ENCODE results near the gene TNIP3.

The TNIP3 gene

GRCh38 chr4:121191361-121191760 lies 27.2 kb upstream of the TNIP3 start:
- no peaks in the 10 kb centered on the region for H3K36me3 ChIP-seq (ENCODE audit: control insufficient read depth, insufficient read depth, low read length, severe bottlenecking)
- H3K27me3 ChIP-seq (replicated peaks; ENCODE audit: control insufficient read depth, insufficient read depth, low read length) = no peaks in the 10 kb centered on the region
- peaks cover 2% of the 10 kb centered on the region for H3K4me1 ChIP-seq (ENCODE audit: control insufficient read depth, insufficient read depth, low read length)
- H3K4me3 ChIP-seq (ENCODE audit: low read length) = no peak overlapping the region
- DNase-seq (ENCODE audit: low read depth) = no peak
- no peaks in the 10 kb centered on the region for H3K9me3 ChIP-seq (ENCODE audit: control insufficient read depth, low read length)
- H3K9ac ChIP-seq (ENCODE audit: low read length) = no peak overlapping the region

GRCh38 chr4:121190389-121190788 lies 26.3 kb upstream of the TNIP3 start:
- DNase-seq (ENCODE audit: low read depth) = no peak
- Histone ChIP-seq H3K4me1 (ENCODE audit: control insufficient read depth, insufficient read depth, low read length) (peaks cover 2% of the 10 kb centered on the region), H3K9ac (ENCODE audit: low read length) (no peak overlapping the region), H3K27me3 (replicated peaks; ENCODE audit: control insufficient read depth, insufficient read depth, low read length) (no peaks in the 10 kb centered on the region), H3K36me3 (ENCODE audit: control insufficient read depth, insufficient read depth, low read length, severe bottlenecking) (no peaks in the 10 kb centered on the region), H3K9me3 (ENCODE audit: control insufficient read depth, low read length) (no peaks in the 10 kb centered on the region), H3K4me3 (ENCODE audit: low read length) (no peak overlapping the region)

GRCh38 chr4:121189326-121190215 lies 25.4 kb upstream of the TNIP3 start:
- no peak for DNase-seq (ENCODE audit: low read depth)
- Histone ChIP-seq H3K36me3 (ENCODE audit: control insufficient read depth, insufficient read depth, low read length, severe bottlenecking) (no peaks in the 10 kb centered on the region), H3K4me3 (ENCODE audit: low read length) (no peak overlapping the region), H3K9me3 (ENCODE audit: control insufficient read depth, low read length) (no peaks in the 10 kb centered on the region), H3K9ac (ENCODE audit: low read length) (no peak overlapping the region), H3K4me1 (ENCODE audit: control insufficient read depth, insufficient read depth, low read length) (peaks cover 2% of the 10 kb centered on the region), H3K27me3 (replicated peaks; ENCODE audit: control insufficient read depth, insufficient read depth, low read length) (no peaks in the 10 kb centered on the region)

DNA sequence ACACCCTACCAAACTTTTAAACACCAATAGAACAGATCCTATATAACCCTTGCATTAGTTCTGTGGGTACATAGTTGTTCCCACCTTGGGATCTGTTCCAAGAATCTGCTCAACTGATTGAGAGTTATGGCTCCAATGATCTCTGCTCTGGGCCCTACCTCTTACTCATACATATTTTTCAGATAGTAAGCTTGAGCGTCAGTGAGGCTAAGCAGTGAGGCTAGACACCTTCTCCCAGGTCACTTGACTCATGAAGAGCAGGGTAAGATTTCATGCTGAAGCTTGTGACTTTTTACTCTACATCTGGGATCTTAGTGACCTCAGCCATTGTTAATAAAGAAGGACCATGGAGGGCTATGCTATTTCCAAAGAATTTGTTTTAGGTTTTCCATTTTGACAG lies 23.1 kb upstream of the TNIP3 start:
- no peaks in the 10 kb centered on the region for H3K36me3 ChIP-seq (ENCODE audit: control insufficient read depth, insufficient read depth, low read length, severe bottlenecking)
- H3K9ac ChIP-seq (ENCODE audit: low read length) = no peak overlapping the region
- peaks cover 1% of the 10 kb centered on the region for H3K4me1 ChIP-seq (ENCODE audit: control insufficient read depth, insufficient read depth, low read length)
- H3K27me3 ChIP-seq (replicated peaks; ENCODE audit: control insufficient read depth, insufficient read depth, low read length) = no peaks in the 10 kb centered on the region
- no peaks in the 10 kb centered on the region for H3K9me3 ChIP-seq (ENCODE audit: control insufficient read depth, low read length)
- DNase-seq (ENCODE audit: low read depth) = no peak
- no peak overlapping the region for H3K4me3 ChIP-seq (ENCODE audit: low read length)

- no peaks in the 10 kb centered on the region for H3K36me3 ChIP-seq (ENCODE audit: control insufficient read depth, insufficient read depth, low read length, severe bottlenecking)
- H3K4me1 ChIP-seq (ENCODE audit: control insufficient read depth, insufficient read depth, low read length) = no peaks in the 10 kb centered on the region
- H3K27me3 ChIP-seq (replicated peaks; ENCODE audit: control insufficient read depth, insufficient read depth, low read length) = no peaks in the 10 kb centered on the region
- no peak overlapping the region for H3K9ac ChIP-seq (ENCODE audit: low read length)
- DNase-seq (ENCODE audit: low read depth) = no peak
- H3K4me3 ChIP-seq (ENCODE audit: low read length) = no peak overlapping the region
- H3K9me3 ChIP-seq (ENCODE audit: control insufficient read depth, low read length) = no peaks in the 10 kb centered on the region
Measured at GRCh38 chr4:121185960-121186359, 21.8 kb upstream of the TNIP3 start.

- H3K4me3 ChIP-seq (ENCODE audit: low read length) = no peak overlapping the region
- H3K9me3 ChIP-seq (ENCODE audit: control insufficient read depth, low read length) = no peaks in the 10 kb centered on the region
- H3K27me3 ChIP-seq (replicated peaks; ENCODE audit: control insufficient read depth, insufficient read depth, low read length) = no peaks in the 10 kb centered on the region
- no peak for DNase-seq (ENCODE audit: low read depth)
- no peaks in the 10 kb centered on the region for H3K4me1 ChIP-seq (ENCODE audit: control insufficient read depth, insufficient read depth, low read length)
- no peaks in the 10 kb centered on the region for H3K36me3 ChIP-seq (ENCODE audit: control insufficient read depth, insufficient read depth, low read length, severe bottlenecking)
- no peak overlapping the region for H3K9ac ChIP-seq (ENCODE audit: low read length)
Measured at GRCh38 chr4:121183989-121184388, 19.9 kb upstream of the TNIP3 start.

- DNase-seq (ENCODE audit: low read depth) = no peak
- Histone ChIP-seq H3K9ac (ENCODE audit: low read length) (no peak overlapping the region), H3K9me3 (ENCODE audit: control insufficient read depth, low read length) (no peaks in the 10 kb centered on the region), H3K4me1 (ENCODE audit: control insufficient read depth, insufficient read depth, low read length) (no peaks in the 10 kb centered on the region), H3K4me3 (ENCODE audit: low read length) (no peak overlapping the region), H3K27me3 (replicated peaks; ENCODE audit: control insufficient read depth, insufficient read depth, low read length) (peaks cover 1% of the 10 kb centered on the region), H3K36me3 (ENCODE audit: control insufficient read depth, insufficient read depth, low read length, severe bottlenecking) (no peaks in the 10 kb centered on the region)
Measured at GRCh38 chr4:121183361-121183760, 19.2 kb upstream of the TNIP3 start.

DNA sequence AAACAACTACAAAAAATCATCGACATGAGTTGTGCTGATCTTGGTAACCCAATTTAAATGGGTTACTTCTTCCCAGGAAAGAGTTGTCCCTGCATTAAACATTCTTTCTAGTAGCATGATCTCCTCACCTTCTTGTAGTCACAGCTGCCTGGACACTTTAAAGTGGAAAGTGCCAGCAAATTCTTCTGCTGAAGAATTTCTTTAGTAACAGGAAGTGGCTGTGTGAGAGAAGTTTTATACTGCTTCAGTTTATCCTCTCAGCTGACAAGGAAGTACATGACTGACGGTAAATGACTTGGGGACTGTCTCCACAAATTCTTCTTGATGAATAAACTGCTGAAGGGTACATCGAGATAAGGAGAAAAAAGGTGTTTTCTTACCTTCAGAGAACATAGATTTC lies 18.2 kb upstream of the TNIP3 start:
- Histone ChIP-seq H3K9ac (ENCODE audit: low read length) (no peak overlapping the region), H3K27me3 (replicated peaks; ENCODE audit: control insufficient read depth, insufficient read depth, low read length) (peaks cover 5% of the 10 kb centered on the region), H3K4me1 (ENCODE audit: control insufficient read depth, insufficient read depth, low read length) (no peaks in the 10 kb centered on the region), H3K36me3 (ENCODE audit: control insufficient read depth, insufficient read depth, low read length, severe bottlenecking) (no peaks in the 10 kb centered on the region), H3K4me3 (ENCODE audit: low read length) (no peak overlapping the region), H3K9me3 (ENCODE audit: control insufficient read depth, low read length) (no peaks in the 10 kb centered on the region)
- DNase-seq (ENCODE audit: low read depth) = peak; percentile 30

DNA sequence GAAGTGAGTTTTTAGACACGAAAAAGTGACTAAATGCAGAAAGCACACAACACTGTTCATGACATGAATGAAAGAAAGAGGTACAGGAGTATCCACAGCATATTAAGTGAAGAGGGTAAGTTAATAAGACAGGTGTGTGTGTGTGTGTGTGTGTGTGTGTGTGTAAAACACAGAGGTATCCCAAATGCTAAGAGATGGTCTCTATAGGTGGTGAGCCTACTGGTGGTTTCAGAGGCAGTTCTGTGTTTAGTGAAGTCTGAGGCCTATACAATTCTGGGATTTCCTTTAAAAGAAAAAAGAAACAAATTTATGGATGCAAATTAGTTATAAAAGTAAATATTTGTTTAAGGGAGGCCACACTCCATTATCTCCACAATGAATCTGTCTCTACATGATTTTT lies 17.4 kb upstream of the TNIP3 start:
- no peak for DNase-seq (ENCODE audit: low read depth)
- no peak overlapping the region for H3K9ac ChIP-seq (ENCODE audit: low read length)
- peaks cover 5% of the 10 kb centered on the region for H3K27me3 ChIP-seq (replicated peaks; ENCODE audit: control insufficient read depth, insufficient read depth, low read length)
- H3K9me3 ChIP-seq (ENCODE audit: control insufficient read depth, low read length) = no peaks in the 10 kb centered on the region
- H3K4me3 ChIP-seq (ENCODE audit: low read length) = no peak overlapping the region
- H3K4me1 ChIP-seq (ENCODE audit: control insufficient read depth, insufficient read depth, low read length) = no peaks in the 10 kb centered on the region
- no peaks in the 10 kb centered on the region for H3K36me3 ChIP-seq (ENCODE audit: control insufficient read depth, insufficient read depth, low read length, severe bottlenecking)

DNA sequence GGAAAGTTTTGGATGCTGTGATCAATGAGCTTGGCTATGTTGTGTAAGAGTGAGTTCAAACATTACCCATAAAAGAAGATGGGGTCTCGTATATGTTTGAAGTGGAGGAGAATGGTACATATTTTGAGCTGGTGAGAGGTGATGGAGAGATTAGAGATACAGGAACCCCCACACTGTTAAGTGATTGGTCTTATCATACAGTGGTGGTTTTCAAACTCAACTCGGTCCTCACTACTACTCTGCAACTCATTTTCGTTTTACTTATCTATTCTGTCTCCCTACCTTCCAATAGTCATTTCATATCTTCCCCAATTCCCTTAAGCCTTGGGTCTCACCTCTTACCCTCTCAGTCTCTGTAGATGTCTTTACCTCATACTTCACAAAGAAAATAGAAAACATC lies 16.4 kb upstream of the TNIP3 start:
- no peaks in the 10 kb centered on the region for H3K4me1 ChIP-seq (ENCODE audit: control insufficient read depth, insufficient read depth, low read length)

GRCh38 chr4:121177246-121178137 lies 13.4 kb upstream of the TNIP3 start:
- H3K27me3 ChIP-seq (replicated peaks; ENCODE audit: control insufficient read depth, insufficient read depth, low read length) = peaks cover 5% of the 10 kb centered on the region
- H3K9ac ChIP-seq (ENCODE audit: low read length) = no peak overlapping the region
- H3K9me3 ChIP-seq (ENCODE audit: control insufficient read depth, low read length) = no peaks in the 10 kb centered on the region
- no peak overlapping the region for H3K4me3 ChIP-seq (ENCODE audit: low read length)
- H3K36me3 ChIP-seq (ENCODE audit: control insufficient read depth, insufficient read depth, low read length, severe bottlenecking) = no peaks in the 10 kb centered on the region
- H3K4me1 ChIP-seq (ENCODE audit: control insufficient read depth, insufficient read depth, low read length) = no peaks in the 10 kb centered on the region
- no peak for DNase-seq (ENCODE audit: low read depth)

More for the DNA sequence above, 16.4 kb upstream of the TNIP3 start:
- peaks cover 5% of the 10 kb centered on the region for H3K27me3 ChIP-seq (replicated peaks; ENCODE audit: control insufficient read depth, insufficient read depth, low read length)
- no peak overlapping the region for H3K9ac ChIP-seq (ENCODE audit: low read length)
- DNase-seq (ENCODE audit: low read depth) = no peak
- H3K4me3 ChIP-seq (ENCODE audit: low read length) = no peak overlapping the region
- H3K9me3 ChIP-seq (ENCODE audit: control insufficient read depth, low read length) = no peaks in the 10 kb centered on the region
- no peaks in the 10 kb centered on the region for H3K36me3 ChIP-seq (ENCODE audit: control insufficient read depth, insufficient read depth, low read length, severe bottlenecking)
